SU-DHL-6 (cell line): ENCODE results near the gene NEK6.
A peak's percentile ranks its signal among the peaks of the same experiment; 100 is the strongest.

Experiments
- H2AFZ ChIP-seq: fragments of 200-600 bp; sonication (generic); 2 replicates; pipeline ENCODE4 v1.6.1; 2014; ENCODE audit warnings: low read depth, mild to moderate bottlenecking, moderate library complexity, mixed read lengths, antibody characterized with exemption, low read length; ENCODE audit not compliant: severe bottlenecking
- H3F3A ChIP-seq: fragments of 200-600 bp; shearing (Covaris generic); 2 replicates; pipeline ENCODE4 v1.6.0; 2016; ENCODE audit warnings: antibody characterized with exemption, mild to moderate bottlenecking; ENCODE audit not compliant: insufficient read depth
- H3K27ac ChIP-seq: fragments of 200-600 bp; sonication (generic); 2 replicates; pipeline ENCODE4 v1.5.1; 2016; ENCODE audit warnings: low read depth, mild to moderate bottlenecking, low read length, moderate library complexity, mixed read lengths
- H3K27me3 ChIP-seq: fragments of 200-600 bp; sonication (generic), shearing (Covaris generic); 2 replicates; pipeline ENCODE4 v1.6.0; 2014; ENCODE audit warnings: mild to moderate bottlenecking, low read length
- H3K36me3 ChIP-seq: fragments of 200-600 bp; sonication (generic); 2 replicates; pipeline ENCODE4 v1.6.1; 2014; ENCODE audit warnings: mild to moderate bottlenecking, low read length, mixed read lengths
- H3K4me2 ChIP-seq: fragments of 300-600, 200-600 bp; shearing (Covaris generic), sonication (generic); 2 replicates; pipeline ENCODE4 v1.6.0; 2014; ENCODE audit warnings: low read length, low read depth, mild to moderate bottlenecking; ENCODE audit not compliant: poor library complexity, severe bottlenecking
- H3K4me3 ChIP-seq: fragments of 200-600 bp; sonication (generic); 2 replicates; pipeline ENCODE4 v1.5.1; 2014; ENCODE audit warnings: antibody characterized with exemption, low read length, mild to moderate bottlenecking, mixed read lengths; ENCODE audit not compliant: insufficient read depth, poor library complexity, severe bottlenecking
- H3K79me2 ChIP-seq: fragments of 200-600 bp; sonication (generic); 2 replicates; pipeline ENCODE4 v1.6.1; 2014; ENCODE audit warnings: mild to moderate bottlenecking, low read length, moderate library complexity; ENCODE audit not compliant: insufficient read depth
- H3K9ac ChIP-seq: fragments of 200-600 bp; sonication (generic); 2 replicates; pipeline ENCODE4 v1.7.0; 2014; ENCODE audit warnings: mild to moderate bottlenecking, low read length
- H3K9me2 ChIP-seq: fragments of 200-600 bp; sonication (generic); replicated peaks from 2 replicates; pipeline ENCODE4 v1.6.1; 2014; ENCODE audit warnings: low read length; ENCODE audit not compliant: insufficient read depth
- H3K9me3 ChIP-seq: fragments of 200-600 bp; sonication (generic); 2 replicates; pipeline ENCODE4 v1.6.1; 2014; ENCODE audit warnings: low read length, mixed read lengths; ENCODE audit not compliant: insufficient read depth
- H4K20me1 ChIP-seq: fragments of 200-600 bp; sonication (generic); 2 replicates; pipeline ENCODE4 v1.6.1; 2014; ENCODE audit warnings: low read depth, mild to moderate bottlenecking, antibody characterized with exemption, low read length, moderate library complexity, mixed read lengths
- CTCF ChIP-seq: fragments of 200-600 bp; sonication (generic); IDR thresholded peaks from one replicate; pipeline ENCODE4 v1.5.1; 2017; ENCODE audit warnings: antibody characterized with exemption, mild to moderate bottlenecking, low read length, moderate library complexity; ENCODE audit not compliant: insufficient read depth, poor library complexity, severe bottlenecking
- EZH2phosphoT487 ChIP-seq: fragments of 200-600 bp; sonication (generic), shearing (Covaris generic); conservative IDR thresholded peaks from 2 replicates; pipeline ENCODE4 v1.6.1; 2018; ENCODE audit warnings: mild to moderate bottlenecking, antibody characterized with exemption, low read length, moderate library complexity, mixed read lengths

NEK6 gene

GRCh38 chr9:124261736-124262648 lies 4.2 kb downstream of the NEK6 start:
- peak overlapping the region; percentile 98 for H3K27ac ChIP-seq
- no peaks in the 10 kb centered on the region; the same call in 1 of the 2 replicates for H3K36me3 ChIP-seq
- no peaks in the 10 kb centered on the region for H3K27me3 ChIP-seq
- peak overlapping the region; percentile 98 for H3K9ac ChIP-seq
- peaks cover 71% of the 10 kb centered on the region for H3F3A ChIP-seq
- TF ChIP-seq EZH2phosphoT487 (no peak), CTCF (no peak)
- H4K20me1 ChIP-seq: no peaks in the 10 kb centered on the region
- peak overlapping the region; percentile 85 for H3K4me3 ChIP-seq
- no peaks in the 10 kb centered on the region for H3K9me3 ChIP-seq
- H2AFZ ChIP-seq: no peak overlapping the region
- peak overlapping the region; percentile 85 for H3K4me2 ChIP-seq
- no peaks in the 10 kb centered on the region for H3K9me2 ChIP-seq
- H3K79me2 ChIP-seq: peaks cover 85% of the 10 kb centered on the region

GRCh38 chr9:124262649-124262972 lies 4.9 kb downstream of the NEK6 start:
- Histone ChIP-seq H3K9me2 (no peaks in the 10 kb centered on the region), H3K9ac (peak overlapping the region; percentile 98), H4K20me1 (no peaks in the 10 kb centered on the region), H3K36me3 (no peaks in the 10 kb centered on the region; the same call in 1 of the 2 replicates), H3K27me3 (no peaks in the 10 kb centered on the region), H3K4me2 (peak overlapping the region; percentile 85), H3K4me3 (peak overlapping the region; percentile 85), H3F3A (peaks cover 72% of the 10 kb centered on the region), H3K79me2 (peaks cover 91% of the 10 kb centered on the region), H2AFZ (no peak overlapping the region), H3K9me3 (no peaks in the 10 kb centered on the region), H3K27ac (peak overlapping the region; percentile 98)
- TF ChIP-seq CTCF (no peak), EZH2phosphoT487 (no peak)

- Histone ChIP-seq H3K9me2 (no peaks in the 10 kb centered on the region), H3F3A (peaks cover 72% of the 10 kb centered on the region), H3K79me2 (peaks cover 97% of the 10 kb centered on the region), H3K4me3 (peak overlapping the region; percentile 85), H3K4me2 (peak overlapping the region; percentile 85), H3K27ac (peak overlapping the region; percentile 98), H3K36me3 (no peaks in the 10 kb centered on the region; the same call in 1 of the 2 replicates), H3K9me3 (no peaks in the 10 kb centered on the region), H3K27me3 (no peaks in the 10 kb centered on the region), H4K20me1 (peaks cover 4% of the 10 kb centered on the region; the same call in 1 of the 2 replicates), H2AFZ (no peak overlapping the region), H3K9ac (peak overlapping the region; percentile 98)
- no peak for TF ChIP-seq CTCF
- TF ChIP-seq EZH2phosphoT487: no peak
Measured at GRCh38 chr9:124263213-124263612, 5.5 kb downstream of the NEK6 start.
